ENCODE data around the gene MKRN3. TPM values are rescaled to one million over a fixed set of nuclear protein-coding genes. Genes with fewer than 3 reads are reported as not detected.

The MKRN3 gene
- total and polyA plus RNA-seq, 10 of the 15 experiments (the other 5 are each of a cell fraction or from before 2014, with no cell fraction given): 0.30 to 1.1 TPM; not detected in 8

DNA sequence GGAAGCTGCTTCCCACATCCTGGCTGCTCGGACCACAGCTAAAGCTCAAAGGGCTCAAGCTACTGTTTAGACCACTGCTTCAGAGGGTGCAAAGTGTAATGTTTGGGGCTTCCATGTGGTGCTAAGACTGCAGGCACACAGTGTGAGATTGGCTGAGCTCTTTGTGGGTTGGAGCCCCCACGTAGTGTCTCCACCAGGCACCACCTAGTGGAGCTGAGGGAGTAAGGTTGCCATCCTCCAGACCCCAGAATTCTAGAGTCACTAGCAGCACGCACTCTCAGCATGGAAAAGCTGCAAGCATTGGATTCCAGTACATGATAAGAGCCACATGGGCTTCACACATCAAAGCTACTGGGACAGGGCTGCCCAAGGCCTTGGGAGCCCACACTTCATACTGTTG lies 9.3 kb downstream of the MKRN3 start (continued):
- TF ChIP-seq, protein P1, sequence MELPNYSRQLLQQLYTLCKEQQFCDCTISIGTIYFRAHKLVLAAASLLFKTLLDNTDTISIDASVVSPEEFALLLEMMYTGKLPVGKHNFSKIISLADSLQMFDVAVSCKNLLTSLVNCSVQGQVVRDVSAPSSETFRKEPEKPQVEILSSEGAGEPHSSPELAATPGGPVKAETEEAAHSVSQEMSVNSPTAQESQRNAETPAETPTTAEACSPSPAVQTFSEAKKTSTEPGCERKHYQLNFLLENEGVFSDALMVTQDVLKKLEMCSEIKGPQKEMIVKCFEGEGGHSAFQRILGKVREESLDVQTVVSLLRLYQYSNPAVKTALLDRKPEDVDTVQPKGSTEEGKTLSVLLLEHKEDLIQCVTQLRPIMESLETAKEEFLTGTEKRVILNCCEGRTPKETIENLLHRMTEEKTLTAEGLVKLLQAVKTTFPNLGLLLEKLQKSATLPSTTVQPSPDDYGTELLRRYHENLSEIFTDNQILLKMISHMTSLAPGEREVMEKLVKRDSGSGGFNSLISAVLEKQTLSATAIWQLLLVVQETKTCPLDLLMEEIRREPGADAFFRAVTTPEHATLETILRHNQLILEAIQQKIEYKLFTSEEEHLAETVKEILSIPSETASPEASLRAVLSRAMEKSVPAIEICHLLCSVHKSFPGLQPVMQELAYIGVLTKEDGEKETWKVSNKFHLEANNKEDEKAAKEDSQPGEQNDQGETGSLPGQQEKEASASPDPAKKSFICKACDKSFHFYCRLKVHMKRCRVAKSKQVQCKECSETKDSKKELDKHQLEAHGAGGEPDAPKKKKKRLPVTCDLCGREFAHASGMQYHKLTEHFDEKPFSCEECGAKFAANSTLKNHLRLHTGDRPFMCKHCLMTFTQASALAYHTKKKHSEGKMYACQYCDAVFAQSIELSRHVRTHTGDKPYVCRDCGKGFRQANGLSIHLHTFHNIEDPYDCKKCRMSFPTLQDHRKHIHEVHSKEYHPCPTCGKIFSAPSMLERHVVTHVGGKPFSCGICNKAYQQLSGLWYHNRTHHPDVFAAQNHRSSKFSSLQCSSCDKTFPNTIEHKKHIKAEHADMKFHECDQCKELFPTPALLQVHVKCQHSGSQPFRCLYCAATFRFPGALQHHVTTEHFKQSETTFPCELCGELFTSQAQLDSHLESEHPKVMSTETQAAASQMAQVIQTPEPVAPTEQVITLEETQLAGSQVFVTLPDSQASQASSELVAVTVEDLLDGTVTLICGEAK (IDR thresholded peaks at IDR 0.05; ENCODE audit: borderline replicate concordance): no peak
- TF ChIP-seq CBFB (IDR thresholded peaks at IDR 0.05; ENCODE audit: low read depth): no peak
- no peak for TF ChIP-seq NFIC (IDR thresholded peaks at IDR 0.05; ENCODE audit: low read depth, low read length)
- TF ChIP-seq EGR1 (IDR thresholded peaks at IDR 0.05; ENCODE audit: borderline replicate concordance in 1 of 2, low read depth in 2 of 2, low read length in 2 of 2): no peak

DNA sequence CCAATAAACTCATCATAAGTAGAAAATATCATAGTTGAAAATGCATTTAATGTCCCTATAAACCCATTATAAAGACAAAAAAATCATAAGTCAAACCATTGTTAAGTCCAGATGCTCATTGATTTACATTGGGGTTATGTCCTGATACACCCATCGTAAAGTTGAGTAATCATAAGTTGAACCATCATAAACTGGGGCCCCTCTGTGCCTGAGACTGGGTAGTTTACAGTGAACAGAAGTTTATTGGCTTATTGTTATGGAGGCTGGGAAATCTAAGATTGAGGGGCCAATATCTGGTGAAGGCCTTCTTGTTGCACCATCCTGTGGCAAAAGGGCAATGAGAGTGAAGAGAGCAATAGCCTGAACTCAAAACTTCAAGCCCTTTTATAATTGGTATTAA lies 10.6 kb downstream of the MKRN3 start:
- ChIA-PET CTCF (no interaction called here), POLR2A (no interaction called here), RAD21 (ENCODE audit: unreplicated experiment) (no interaction called here), SMC1A (ENCODE audit: uncharacterized antibody, unreplicated experiment) (no interaction called here)
- H3K9ac ChIP-seq (ENCODE audit: control insufficient read depth, insufficient read depth, low read length): no peak overlapping the region
- intact Hi-C loops (cut with micrococcal nuclease; ENCODE audit: unreplicated experiment): no loop called here
- H4K20me1 ChIP-seq (ENCODE audit: control insufficient read depth, insufficient read depth): no peaks in the 10 kb centered on the region
- no peaks in the 10 kb centered on the region for H3K4me1 ChIP-seq (ENCODE audit: control insufficient read depth, insufficient read depth, low read length)
- no peak for FAIRE-seq
- WGBS (ENCODE audit: insufficient coverage, insufficient replicate concordance, low lambda C conversion rate, missing lambda C conversion rate): 0% methylated on average over 1 of the region's 1 CpG
- H3K36me3 ChIP-seq (ENCODE audit: control insufficient read depth in 2 of 2, insufficient read depth in 2 of 2, low read length in 1 of 2): no peaks in the 10 kb centered on the region
- H3K9me3 ChIP-seq (replicated peaks; ENCODE audit: control insufficient read depth, insufficient read depth, low read length): no peaks in the 10 kb centered on the region
- H3K4me3 ChIP-seq: no peak overlapping the region
- no TSS peak for BruUV-seq (replicated peaks)
- no peak overlapping the region for H3K4me2 ChIP-seq (ENCODE audit: control insufficient read depth, insufficient read depth)
- H3K27ac ChIP-seq (ENCODE audit: control insufficient read depth, insufficient read depth): no peak overlapping the region
- no peak for DNase-seq (ENCODE audit: low read depth, low spot score)
- in situ Hi-C loops (cut with MboI): no loop called here
- ATAC-seq: no peak
- H3K79me2 ChIP-seq (ENCODE audit: control insufficient read depth, insufficient read depth, low read length): no peaks in the 10 kb centered on the region
- H2AFZ ChIP-seq (ENCODE audit: control insufficient read depth, low read depth, low read length): no peak overlapping the region
- no peaks in the 10 kb centered on the region for H3K27me3 ChIP-seq (replicated peaks in 1 of 2; ENCODE audit: control insufficient read depth in 2 of 2, insufficient read depth in 2 of 2, low read length in 1 of 2)
- no peak for TF ChIP-seq TBL1XR1 (IDR thresholded peaks at IDR 0.05; ENCODE audit: low read depth, low read length)
- TF ChIP-seq CREB1 (IDR thresholded peaks at IDR 0.05; ENCODE audit: low read depth): no peak
- TF ChIP-seq, protein P2, sequence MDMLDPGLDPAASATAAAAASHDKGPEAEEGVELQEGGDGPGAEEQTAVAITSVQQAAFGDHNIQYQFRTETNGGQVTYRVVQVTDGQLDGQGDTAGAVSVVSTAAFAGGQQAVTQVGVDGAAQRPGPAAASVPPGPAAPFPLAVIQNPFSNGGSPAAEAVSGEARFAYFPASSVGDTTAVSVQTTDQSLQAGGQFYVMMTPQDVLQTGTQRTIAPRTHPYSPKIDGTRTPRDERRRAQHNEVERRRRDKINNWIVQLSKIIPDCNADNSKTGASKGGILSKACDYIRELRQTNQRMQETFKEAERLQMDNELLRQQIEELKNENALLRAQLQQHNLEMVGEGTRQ (IDR thresholded peaks at IDR 0.05; ENCODE audit: borderline replicate concordance, low read depth, low read length): no peak
- TF ChIP-seq ZNF24 (IDR thresholded peaks at IDR 0.05): no peak
- TF ChIP-seq, protein P3, sequence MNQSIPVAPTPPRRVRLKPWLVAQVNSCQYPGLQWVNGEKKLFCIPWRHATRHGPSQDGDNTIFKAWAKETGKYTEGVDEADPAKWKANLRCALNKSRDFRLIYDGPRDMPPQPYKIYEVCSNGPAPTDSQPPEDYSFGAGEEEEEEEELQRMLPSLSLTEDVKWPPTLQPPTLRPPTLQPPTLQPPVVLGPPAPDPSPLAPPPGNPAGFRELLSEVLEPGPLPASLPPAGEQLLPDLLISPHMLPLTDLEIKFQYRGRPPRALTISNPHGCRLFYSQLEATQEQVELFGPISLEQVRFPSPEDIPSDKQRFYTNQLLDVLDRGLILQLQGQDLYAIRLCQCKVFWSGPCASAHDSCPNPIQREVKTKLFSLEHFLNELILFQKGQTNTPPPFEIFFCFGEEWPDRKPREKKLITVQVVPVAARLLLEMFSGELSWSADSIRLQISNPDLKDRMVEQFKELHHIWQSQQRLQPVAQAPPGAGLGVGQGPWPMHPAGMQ (IDR thresholded peaks at IDR 0.05; ENCODE audit: borderline replicate concordance): no peak
- no peak for TF ChIP-seq HDAC6 (IDR thresholded peaks at IDR 0.05; ENCODE audit: unreplicated experiment)
- TF ChIP-seq CHD2 (IDR thresholded peaks at IDR 0.05; ENCODE audit: borderline replicate concordance, low read depth, low read length): no peak
- TF ChIP-seq SUZ12 (IDR thresholded peaks at IDR 0.05; ENCODE audit: unreplicated experiment): no peak
- TF ChIP-seq, protein P4, sequence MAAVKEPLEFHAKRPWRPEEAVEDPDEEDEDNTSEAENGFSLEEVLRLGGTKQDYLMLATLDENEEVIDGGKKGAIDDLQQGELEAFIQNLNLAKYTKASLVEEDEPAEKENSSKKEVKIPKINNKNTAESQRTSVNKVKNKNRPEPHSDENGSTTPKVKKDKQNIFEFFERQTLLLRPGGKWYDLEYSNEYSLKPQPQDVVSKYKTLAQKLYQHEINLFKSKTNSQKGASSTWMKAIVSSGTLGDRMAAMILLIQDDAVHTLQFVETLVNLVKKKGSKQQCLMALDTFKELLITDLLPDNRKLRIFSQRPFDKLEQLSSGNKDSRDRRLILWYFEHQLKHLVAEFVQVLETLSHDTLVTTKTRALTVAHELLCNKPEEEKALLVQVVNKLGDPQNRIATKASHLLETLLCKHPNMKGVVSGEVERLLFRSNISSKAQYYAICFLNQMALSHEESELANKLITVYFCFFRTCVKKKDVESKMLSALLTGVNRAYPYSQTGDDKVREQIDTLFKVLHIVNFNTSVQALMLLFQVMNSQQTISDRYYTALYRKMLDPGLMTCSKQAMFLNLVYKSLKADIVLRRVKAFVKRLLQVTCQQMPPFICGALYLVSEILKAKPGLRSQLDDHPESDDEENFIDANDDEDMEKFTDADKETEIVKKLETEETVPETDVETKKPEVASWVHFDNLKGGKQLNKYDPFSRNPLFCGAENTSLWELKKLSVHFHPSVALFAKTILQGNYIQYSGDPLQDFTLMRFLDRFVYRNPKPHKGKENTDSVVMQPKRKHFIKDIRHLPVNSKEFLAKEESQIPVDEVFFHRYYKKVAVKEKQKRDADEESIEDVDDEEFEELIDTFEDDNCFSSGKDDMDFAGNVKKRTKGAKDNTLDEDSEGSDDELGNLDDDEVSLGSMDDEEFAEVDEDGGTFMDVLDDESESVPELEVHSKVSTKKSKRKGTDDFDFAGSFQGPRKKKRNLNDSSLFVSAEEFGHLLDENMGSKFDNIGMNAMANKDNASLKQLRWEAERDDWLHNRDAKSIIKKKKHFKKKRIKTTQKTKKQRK (IDR thresholded peaks at IDR 0.05; ENCODE audit: low read depth, low read length): no peak
- TF ChIP-seq SMAD5 (IDR thresholded peaks at IDR 0.05; ENCODE audit: low read depth): no peak

Measured in GM12878 (cell line).